ENCODE measurements around the gene ZNF662.

DNA sequence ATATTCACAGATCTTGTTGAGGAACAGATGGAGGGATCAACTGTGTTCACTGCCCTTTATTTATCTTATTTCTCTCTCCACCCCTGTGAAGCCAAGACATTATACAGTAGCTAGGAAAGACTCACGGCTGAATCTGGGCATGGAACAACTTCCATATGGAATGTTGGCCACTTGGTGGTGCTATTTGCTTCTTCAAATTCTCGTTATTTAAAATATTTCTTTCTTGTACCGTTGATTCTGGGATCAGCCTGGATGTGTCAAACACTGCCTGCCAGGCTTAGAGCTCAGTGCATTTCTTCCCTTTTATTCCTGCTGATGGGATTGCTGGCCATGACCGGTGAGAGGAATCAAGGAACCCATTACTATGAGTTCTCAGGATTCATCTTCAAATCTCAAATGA lies 55.7 kb downstream of the ZNF662 start:
- TF ChIP-seq EP300 (IDR thresholded peaks at IDR 0.05; ENCODE audit: low read depth) (no peak), POLR2A (IDR thresholded peaks at IDR 0.05) (no peak)

Data from transverse colon (tissue), 1 donor.